GM23338 (cell line): Measurements from ENCODE around the gene MEIOC. TPM values are rescaled to one million over a fixed set of nuclear protein-coding genes. Genes with fewer than 3 reads are reported as not detected.

ENCODE experiments used
- ATAC-seq: fragments of 200-7000 bp; cut with Tn5 transposase; 3 replicates; pipeline ENCODE4 v1.9.1; 2020
- DNase-seq: peaks from one replicate; pipeline ENCODE4 v3.0.0-alpha.2; 2015; ENCODE audit warnings: low spot score
- H2AFZ ChIP-seq: fragments of 200-600 bp; sonication (generic); 2 replicates; pipeline ENCODE4 v1.8.0; 2016; ENCODE audit warnings: antibody characterized with exemption, mild to moderate bottlenecking, moderate library complexity
- H3F3A ChIP-seq: fragments of 200-600 bp; sonication (generic); replicated peaks from 2 replicates; pipeline ENCODE4 v1.8.0; 2017; ENCODE audit warnings: antibody characterized with exemption, mixed run types, low read depth
- H3K27ac ChIP-seq: fragments of 200-600 bp; sonication (generic); 2 replicates; pipeline ENCODE4 v1.6.1; 2016; ENCODE audit warnings: low read depth
- H3K27me3 ChIP-seq: fragments of 200-600 bp; sonication (generic); 2 replicates; pipeline ENCODE4 v1.8.0; 2016; ENCODE audit warnings: mild to moderate bottlenecking, mixed run types, moderate library complexity; ENCODE audit not compliant: insufficient read depth
- H3K36me3 ChIP-seq: fragments of 200-600 bp; sonication (generic); 2 replicates; pipeline ENCODE4 v1.8.0; 2016; ENCODE audit warnings: mild to moderate bottlenecking; ENCODE audit not compliant: insufficient read depth
- H3K4me1 ChIP-seq: fragments of 200-600 bp; sonication (generic); 2 replicates; pipeline ENCODE4 v1.8.0; 2016; ENCODE audit warnings: mild to moderate bottlenecking, moderate library complexity; ENCODE audit not compliant: insufficient read depth
- H3K4me2 ChIP-seq: fragments of 200-600 bp; sonication (generic); 2 replicates; pipeline ENCODE4 v1.7.1; 2017; ENCODE audit warnings: mixed run types
- H3K4me3 ChIP-seq: fragments of 200-600 bp; sonication (generic); 2 replicates; pipeline ENCODE4 v1.6.1; 2016; ENCODE audit warnings: mixed run types
- H3K79me2 ChIP-seq: fragments of 200-600 bp; sonication (generic); replicated peaks from 2 replicates; pipeline ENCODE4 v1.8.0; 2017; ENCODE audit warnings: mild to moderate bottlenecking; ENCODE audit not compliant: insufficient read depth
- H3K9me2 ChIP-seq: fragments of 200-600 bp; sonication (generic); 2 replicates; pipeline ENCODE4 v1.8.0; 2017; ENCODE audit not compliant: insufficient read depth
- H4K20me1 ChIP-seq: fragments of 200-600 bp; sonication (generic); replicated peaks from 2 replicates; pipeline ENCODE4 v1.8.0; 2017; ENCODE audit warnings: mild to moderate bottlenecking; ENCODE audit not compliant: insufficient read depth
- H3K27ac Mint-ChIP-seq: 2 replicates; pipeline ENCODE4 v1.8.0; 2020; ENCODE audit warnings: inconsistent platforms, mild to moderate bottlenecking, moderate library complexity, mixed read lengths
- H3K27me3 Mint-ChIP-seq: 3 replicates; pipeline ENCODE4 v1.8.0; 2022; ENCODE audit warnings: low read depth, mild to moderate bottlenecking, moderate library complexity, mixed read lengths, inconsistent platforms; ENCODE audit not compliant: insufficient read depth, poor library complexity
- H3K36me3 Mint-ChIP-seq: 3 replicates; pipeline ENCODE4 v1.8.0; 2021; ENCODE audit warnings: low read depth, mild to moderate bottlenecking, inconsistent platforms, moderate library complexity, mixed read lengths
- H3K4me1 Mint-ChIP-seq: 3 replicates; pipeline ENCODE4 v1.8.0; 2020; ENCODE audit warnings: mild to moderate bottlenecking, inconsistent platforms, mixed read lengths
- H3K4me3 Mint-ChIP-seq: 3 replicates; pipeline ENCODE4 v1.8.0; 2021; ENCODE audit warnings: moderate library complexity, mild to moderate bottlenecking, inconsistent platforms, mixed read lengths
- H3K9me3 Mint-ChIP-seq: 3 replicates; pipeline ENCODE4 v1.8.0; 2020; ENCODE audit warnings: moderate library complexity, mild to moderate bottlenecking, inconsistent platforms, mixed read lengths
- CREB1 ChIP-seq: fragments of 250-450 bp; sonication (Bioruptor Pico); IDR thresholded peaks from 2 replicates; pipeline ENCODE4 v1.5.0; 2020; ENCODE audit warnings: low read depth, mild to moderate bottlenecking, moderate library complexity
- EZH2phosphoT487 ChIP-seq: fragments of 200-600 bp; sonication (generic); IDR thresholded peaks from one replicate; pipeline ENCODE4 v1.8.1; 2018; ENCODE audit warnings: antibody characterized with exemption; ENCODE audit not compliant: unreplicated experiment
- JUNB ChIP-seq: IDR thresholded peaks from one replicate; pipeline ENCODE4 v1.6.1; 2016; ENCODE audit warnings: antibody characterized with exemption; ENCODE audit not compliant: unreplicated experiment
- NANOG ChIP-seq: IDR thresholded peaks from 2 replicates; pipeline ENCODE4 v1.6.1; 2016; ENCODE audit warnings: antibody characterized with exemption, borderline replicate concordance
- POLR2AphosphoS5 ChIP-seq: IDR thresholded peaks from 2 replicates; pipeline ENCODE4 v1.6.1; 2016; ENCODE audit warnings: antibody characterized with exemption, low read depth
- ZNF462 ChIP-seq: fragments of 250-450 bp; sonication (Bioruptor Pico); IDR thresholded peaks from 2 replicates; pipeline ENCODE4 v1.5.0; 2020; ENCODE audit warnings: mild to moderate bottlenecking, moderate library complexity
- polyA plus RNA-seq: library from polyadenylated mRNA; unstranded; fragments of >200 nt; fragmentation: Nextera tagmentation; extraction: Ambion mirVana; gene quantifications from 2 replicates; pipeline ENCODE4 v1.2.1, GENCODE V29; 2016
- total RNA-seq: library from RNA; depleted of rRNA; stranded (reverse); fragments of >200 nt; shearing (Covaris generic); gene quantifications from 2 replicates; pipeline ENCODE4 v1.2.3, GENCODE V29; 2014

The MEIOC gene
- total and polyA plus RNA-seq, 2 experiments from 2014 or later = 2.1 to 23.8 TPM

GRCh38 chr17:44707755-44708400, 51.6 kb downstream of the MEIOC start (continued):
- no peak for TF ChIP-seq ZNF462 (CRISPR knock-in tag)
- no peak for TF ChIP-seq CREB1 (CRISPR knock-in tag)

GRCh38 chr17:44708401-44709263, 52.4 kb downstream of the MEIOC start, which contains the start of gene DBF4B:
TSS of gene DBF4B (plus strand) at chr17:44708665. CDS start at chr17:44708821, 156 bp downstream.
- Mint-ChIP-seq H3K27ac (no peak within 1 kb of the TSS), H3K9me3 (no peaks in the 10 kb centered on the region), H3K4me3 (no peak within 1 kb of the TSS), H3K4me1 (peaks cover 5% of the 10 kb centered on the region), H3K27me3 (peaks cover 1% of the 10 kb centered on the region), H3K36me3 (peaks cover 6% of the 10 kb centered on the region)
- Histone ChIP-seq H3K27me3 (no peaks in the 10 kb centered on the region), H3K36me3 (no peaks in the 10 kb centered on the region; the same call in none of the 2 replicates), H3K4me1 (peaks cover 8% of the 10 kb centered on the region), H3K9me2 (no peaks in the 10 kb centered on the region), H3K79me2 (peaks cover 17% of the 10 kb centered on the region), H3K4me3 (peak within 1 kb of the TSS; percentile 72), H3F3A (no peaks in the 10 kb centered on the region), H3K27ac (peak within 1 kb of the TSS; percentile 61), H3K4me2 (peak within 1 kb of the TSS; percentile 72), H2AFZ (peak within 1 kb of the TSS; percentile 90), H4K20me1 (no peaks in the 10 kb centered on the region; the same call in none of the 2 replicates)
- peak; percentile 81 for TF ChIP-seq POLR2AphosphoS5
- TF ChIP-seq EZH2phosphoT487 = no peak
- TF ChIP-seq JUNB = no peak
- no peak for TF ChIP-seq NANOG
- TF ChIP-seq CREB1 (CRISPR knock-in tag) = peak; percentile 66
- ATAC-seq (peak; percentile 82), DNase-seq (peak; percentile 96)
